GM21786 (cell line): ENCODE data around the gene PEX1.
"Not testable (repeated sequence)": the region's sequence is repeated elsewhere in the genome, so short reads cannot be mapped to it uniquely, and the experiment has no call there.

ENCODE experiments used
- ATAC-seq: cut with Tn5 transposase; IDR thresholded peaks from one replicate; pipeline ENCODE4 v1.9.1; 2021; ENCODE audit not compliant: unreplicated experiment

PEX1 gene

DNA sequence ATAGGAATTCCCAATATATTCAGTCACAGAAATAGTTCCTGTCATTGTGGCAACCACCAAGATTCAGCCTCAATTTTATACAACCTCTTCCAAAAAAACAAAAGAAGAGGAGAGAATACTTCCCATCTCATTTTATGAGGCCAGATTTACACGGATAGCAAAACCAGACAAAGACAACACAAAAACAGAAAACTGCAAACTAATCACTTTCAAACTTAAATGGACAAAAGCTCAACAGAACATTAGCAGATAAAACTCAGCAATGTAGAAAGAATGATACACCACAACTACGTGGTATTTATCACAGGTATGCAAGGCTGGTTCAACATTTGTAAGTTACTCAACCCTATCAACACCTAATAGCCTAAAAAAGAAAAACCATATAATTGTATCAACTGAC lies 22.0 kb downstream of the PEX1 start:
- ATAC-seq, result no peak

DNA sequence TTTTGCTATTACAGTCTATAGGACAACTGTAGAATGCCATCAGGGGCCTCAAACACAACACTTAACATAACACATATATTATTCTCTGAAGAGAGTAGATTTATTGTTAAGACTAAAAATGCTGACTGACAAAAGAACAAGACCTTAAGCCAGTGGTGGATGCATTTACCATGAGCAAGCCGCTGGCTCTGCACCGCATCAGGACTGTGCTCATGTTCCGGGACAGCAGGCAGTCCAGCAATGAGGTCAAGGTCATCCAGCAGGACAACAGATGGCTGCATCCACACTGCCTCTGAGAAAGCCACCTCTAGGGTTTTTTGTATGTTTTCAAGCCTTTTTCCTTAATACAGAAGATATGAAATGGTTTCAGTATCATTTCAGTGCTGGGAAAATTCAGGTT lies 23.8 kb downstream of the PEX1 start:
- ATAC-seq, result no peak

DNA sequence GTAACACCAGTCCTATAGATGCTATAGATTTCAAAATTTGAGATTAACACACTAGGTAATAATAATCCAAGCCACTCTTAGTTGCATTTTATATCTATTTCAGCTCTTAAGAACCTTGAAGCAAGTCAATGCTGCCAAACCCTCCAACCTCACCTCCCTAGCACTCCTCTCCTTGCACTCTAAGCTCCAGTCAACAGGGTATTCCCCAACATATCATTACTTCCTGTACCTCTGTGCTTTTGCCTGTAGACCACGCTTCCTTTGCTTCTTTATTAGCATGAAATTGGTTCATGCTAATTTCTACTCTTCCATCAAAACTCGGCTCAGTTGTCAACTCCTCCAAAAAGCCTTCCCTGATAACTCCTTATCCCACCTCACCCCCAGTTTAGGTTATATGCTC lies 24.6 kb downstream of the PEX1 start:
- ATAC-seq, result no peak

DNA sequence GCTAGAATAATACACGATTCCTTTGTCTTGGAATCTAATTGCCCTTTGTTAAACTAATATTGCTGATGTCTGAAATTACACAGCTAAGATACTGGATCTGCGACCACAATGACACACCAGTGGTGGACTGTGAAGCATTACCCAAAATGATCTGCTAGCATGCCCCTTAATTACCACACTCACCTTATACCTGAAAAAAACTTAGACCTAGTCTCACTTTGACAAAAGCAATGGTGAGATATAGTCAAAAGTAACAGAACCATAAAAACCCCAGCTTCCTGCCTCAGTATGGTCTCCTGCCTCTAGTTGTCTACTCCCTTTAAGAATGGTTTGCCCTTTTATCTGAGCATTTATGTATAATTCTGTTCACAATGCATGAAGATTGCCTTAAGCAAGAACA lies 29.8 kb downstream of the PEX1 start:
- no peak for ATAC-seq

DNA sequence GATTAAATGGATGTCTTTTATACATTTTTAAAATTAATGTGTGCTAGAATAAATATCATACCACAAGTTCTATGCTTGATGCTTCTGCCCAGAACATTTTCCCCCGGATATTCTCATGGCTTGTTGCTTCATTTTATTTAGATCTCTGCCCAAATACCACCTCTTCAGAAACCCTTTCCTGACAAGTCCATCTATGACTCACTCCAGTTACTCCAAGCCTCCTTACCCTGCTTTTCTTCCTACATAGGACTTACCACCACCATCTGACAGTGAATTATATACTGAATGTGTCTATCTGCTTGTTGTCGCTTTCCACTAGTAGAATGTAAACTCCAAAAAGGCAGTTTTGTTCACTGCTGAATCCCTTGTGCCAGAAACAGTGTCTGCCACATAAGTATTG lies 31.4 kb downstream of the PEX1 start:
- ATAC-seq, result no peak

DNA sequence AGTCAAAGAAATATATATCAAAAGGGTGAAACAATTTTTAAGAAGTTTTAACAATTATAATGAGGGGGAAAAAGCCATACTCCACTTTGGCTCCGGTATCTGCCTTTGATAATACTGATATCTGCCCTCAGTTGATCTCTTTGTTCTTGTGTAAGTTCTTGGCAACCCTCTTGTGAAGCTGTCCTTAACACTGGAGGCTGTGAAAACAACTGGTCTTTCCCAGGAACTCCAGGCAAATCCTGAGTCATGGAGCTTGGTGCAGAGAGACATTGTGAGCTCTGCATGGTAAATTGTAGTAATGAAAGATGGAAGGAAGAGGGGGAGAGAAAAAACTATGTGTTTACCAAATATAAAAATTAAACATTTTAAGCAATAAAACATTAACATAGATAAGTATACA lies 38.7 kb downstream of the PEX1 start:
- ATAC-seq, result no peak

DNA sequence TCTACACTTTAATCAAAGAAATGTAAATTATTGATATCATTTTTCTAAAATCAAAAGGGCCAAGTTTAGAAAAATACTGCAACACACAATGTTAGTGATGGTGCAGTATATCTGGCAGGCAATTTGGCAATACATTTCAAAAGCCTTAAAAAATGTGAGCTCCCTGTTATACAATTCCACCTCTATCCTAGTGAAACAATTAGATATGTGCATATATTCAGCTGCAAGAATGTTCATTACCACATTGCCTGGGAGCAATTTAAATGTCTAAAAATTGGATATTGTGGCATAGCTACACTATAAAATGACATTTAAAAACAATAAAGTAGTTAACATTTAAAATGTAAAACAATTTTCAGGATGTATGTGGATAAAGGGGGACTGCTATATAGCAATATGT lies 40.5 kb downstream of the PEX1 start:
- ATAC-seq, result no peak

DNA sequence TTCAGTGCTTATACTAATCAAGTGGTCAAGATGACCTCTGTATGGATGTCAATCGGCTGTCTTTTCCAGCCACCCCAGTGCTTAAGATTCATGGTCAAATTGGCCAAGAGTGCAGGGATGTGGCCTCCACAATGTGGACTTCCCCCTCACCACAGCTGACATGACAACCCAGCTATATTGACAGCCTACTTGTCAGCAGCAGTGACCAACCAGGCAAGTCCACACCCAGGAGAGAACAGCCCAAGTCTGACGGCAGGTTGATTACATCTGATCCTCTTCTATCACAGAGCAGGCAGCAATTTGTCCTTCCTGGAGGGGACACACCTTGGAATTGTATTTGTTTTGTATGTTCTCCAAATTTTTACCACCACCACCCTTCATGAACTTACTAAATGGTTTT lies 42.3 kb downstream of the PEX1 start:
- ATAC-seq, result no peak

DNA sequence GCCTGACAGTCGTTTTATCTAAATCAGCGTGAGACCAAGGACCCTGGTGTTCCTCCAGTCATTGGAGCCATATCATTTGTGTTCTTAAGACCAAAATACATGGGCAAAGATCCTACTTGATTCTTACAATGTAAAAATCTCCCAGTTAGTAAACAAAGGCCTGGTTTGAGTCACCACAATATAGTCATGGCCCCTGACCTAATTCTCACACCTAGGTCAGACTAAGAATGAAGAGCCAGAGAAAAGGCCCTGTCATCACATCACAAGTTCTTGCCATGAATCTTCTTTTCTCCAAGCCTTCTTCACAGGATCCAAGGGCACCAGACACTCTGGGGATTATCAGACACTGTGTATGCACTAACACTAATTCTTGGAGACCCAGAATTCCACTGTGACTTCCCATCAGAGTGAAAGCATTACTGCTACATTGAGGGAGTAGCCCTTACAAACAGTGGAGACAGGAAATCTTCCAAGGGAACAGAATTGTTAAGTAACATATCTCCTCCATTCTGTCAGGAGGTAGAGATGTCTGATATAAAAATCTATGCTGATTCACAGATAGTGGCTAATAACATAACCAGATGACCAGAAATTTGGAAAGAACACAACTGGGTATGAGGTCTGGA lies 42.9 kb downstream of the PEX1 start:
- no peak for ATAC-seq

DNA sequence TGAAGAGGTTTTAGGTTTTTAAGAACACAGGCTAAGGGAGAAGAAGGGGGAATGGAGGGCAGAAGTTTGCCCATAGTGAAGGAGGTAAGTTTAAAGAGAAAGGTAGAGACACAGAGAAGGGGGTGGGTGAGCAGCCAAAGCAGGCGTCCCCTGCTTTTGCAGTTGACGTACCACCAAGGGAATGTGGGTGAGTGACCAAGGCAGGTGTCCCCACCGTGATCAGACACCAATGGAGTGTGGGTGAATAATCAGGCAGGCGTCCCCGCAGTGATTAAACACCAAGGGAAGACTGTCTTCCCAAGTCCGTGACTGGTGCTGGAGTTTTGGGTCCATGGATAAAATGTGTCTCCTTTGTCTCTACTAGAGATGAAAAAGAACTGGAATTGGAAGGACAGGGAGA lies 44.1 kb downstream of the PEX1 start:
- not testable (repeated sequence) for ATAC-seq

DNA sequence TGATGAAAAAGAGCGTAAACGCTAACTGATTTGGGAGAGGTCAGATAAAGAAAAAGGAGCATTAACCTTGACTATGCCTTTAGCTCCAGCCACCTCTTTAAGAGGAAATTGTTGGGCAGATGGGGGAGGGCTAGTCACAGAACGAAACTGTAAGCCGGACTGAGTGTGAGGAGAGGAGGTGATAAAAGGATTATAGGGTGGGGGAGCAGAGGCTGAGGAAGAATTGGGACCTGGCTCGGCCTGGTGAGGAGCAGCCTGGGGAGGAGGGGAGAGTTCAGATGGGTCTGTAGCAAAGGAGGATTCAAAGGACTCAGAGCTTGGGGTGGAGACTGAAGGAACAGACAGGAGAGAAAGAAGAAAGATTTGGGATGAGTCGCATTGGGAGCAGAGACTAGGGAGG lies 44.7 kb downstream of the PEX1 start:
- ATAC-seq, result not testable (repeated sequence)

DNA sequence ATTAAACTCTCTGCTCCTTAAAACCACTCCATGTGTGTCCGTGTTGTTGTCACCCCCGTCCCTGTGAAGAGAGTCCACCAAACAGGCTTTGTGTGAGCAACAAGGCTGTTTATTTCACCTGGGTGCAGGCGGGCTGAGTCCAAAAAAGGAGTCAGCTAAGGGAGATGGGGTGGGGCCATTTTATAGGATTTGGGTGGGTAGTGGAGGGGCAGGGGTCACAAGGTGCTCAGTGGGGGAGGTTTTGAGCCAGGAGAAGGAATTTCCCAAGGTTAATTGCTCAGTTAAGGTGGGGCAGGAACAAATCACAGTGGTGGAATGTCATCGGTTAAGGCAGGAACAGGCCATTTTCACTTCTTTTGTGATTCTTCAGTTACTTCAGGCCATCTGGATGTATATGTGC lies 49.2 kb downstream of the PEX1 start:
- not testable (repeated sequence) for ATAC-seq

DNA sequence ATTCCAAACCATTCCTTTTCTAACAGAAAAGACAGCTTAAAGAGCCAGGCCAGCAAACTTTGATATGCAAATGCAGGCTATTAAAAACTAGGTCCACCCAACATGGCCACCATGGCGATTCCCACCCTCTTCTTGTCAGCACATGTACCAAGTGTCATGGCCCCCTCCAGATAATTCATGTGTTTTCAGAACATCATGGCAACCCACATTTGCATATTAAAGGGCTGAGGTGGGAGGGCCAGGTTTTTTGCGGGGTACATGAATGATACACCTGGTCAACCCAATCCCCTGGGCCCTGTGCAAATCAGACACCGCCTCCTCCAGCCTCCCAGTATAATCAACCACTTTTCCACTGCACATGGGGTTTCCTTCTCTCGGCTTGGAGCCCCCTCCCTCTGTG lies 49.6 kb downstream of the PEX1 start:
- ATAC-seq, result no peak

DNA sequence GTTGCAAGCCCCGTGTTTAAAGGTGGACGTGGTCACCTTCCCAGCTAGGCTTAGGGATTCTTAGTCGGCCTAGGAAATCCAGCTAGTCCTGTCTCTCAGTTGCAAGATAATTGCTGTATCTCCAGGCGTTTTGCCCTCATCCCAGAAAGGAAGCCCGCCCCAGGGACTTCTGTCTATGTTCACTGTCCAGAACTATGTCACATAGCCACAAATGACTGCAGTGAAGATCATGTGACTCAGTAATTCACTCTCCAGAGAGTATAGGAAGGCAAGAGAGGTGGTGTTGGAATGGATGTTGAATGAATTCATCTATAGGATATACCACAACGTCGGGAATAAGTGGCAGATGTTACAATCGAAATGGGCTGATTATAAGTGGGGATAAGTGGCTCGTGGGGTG lies 50.2 kb downstream of the PEX1 start:
- ATAC-seq, result no peak

DNA sequence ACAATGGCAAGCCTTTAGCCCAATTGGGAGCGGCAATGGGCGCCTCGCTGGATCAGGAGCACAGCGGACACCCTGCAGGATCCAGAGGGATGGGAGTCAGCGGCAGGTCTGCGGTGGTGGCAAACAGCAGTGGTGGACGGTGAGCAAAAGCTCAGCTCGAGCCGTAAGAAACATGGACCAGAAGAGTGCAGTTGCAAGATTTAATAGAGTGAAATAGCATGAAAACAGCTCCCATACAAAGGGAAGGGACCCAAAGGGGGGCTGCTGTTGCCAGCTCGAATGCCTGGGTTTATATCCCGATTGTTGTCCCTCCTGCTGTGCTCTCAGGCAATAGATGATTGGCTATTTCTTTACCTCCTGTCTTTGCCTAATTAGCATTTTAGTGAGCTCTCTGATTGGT lies 50.6 kb downstream of the PEX1 start, which contains the start of gene ERVW-1:
ERVW-1 (minus strand) TSS at position 266 of the 400 bp plus-strand sequence. CDS start 7,565 bp downstream, outside the sequence.
- ATAC-seq, result not testable (repeated sequence)

DNA sequence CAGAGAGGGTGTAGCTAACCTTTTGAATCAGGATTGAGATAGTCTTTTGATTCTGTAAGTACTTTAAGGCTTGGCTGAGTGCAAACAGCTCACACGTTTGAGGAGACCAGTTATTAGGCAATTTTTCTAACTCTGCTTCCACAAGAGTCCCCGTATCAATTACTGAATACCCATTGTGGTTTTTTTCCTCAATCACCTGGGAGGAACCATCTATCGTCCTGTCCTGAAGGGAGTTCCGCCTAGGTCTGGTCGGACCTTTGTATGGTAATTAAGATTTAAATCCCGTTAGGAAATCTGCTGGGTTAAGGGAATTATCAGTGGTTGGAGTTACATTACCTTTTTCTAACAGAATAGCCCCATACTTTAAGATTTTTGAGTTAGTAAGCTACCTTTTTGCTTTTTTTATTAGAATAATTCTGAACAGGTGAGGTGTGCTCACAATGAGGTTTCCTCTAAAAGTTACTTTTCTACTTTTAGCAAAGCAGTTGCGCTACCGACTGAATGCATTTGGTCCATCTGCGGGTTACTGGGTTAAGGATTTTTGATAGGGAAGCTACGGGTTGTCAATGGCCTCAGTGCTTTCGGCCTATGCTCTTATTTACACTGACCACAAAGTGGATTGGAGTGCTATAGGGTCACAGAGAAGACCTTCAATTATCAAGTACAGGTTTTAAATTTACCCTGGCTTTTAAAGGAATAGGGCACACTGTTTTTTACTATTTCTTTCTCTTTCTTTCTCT lies 52.3 kb downstream of the PEX1 start:
- not testable (repeated sequence) for ATAC-seq

DNA sequence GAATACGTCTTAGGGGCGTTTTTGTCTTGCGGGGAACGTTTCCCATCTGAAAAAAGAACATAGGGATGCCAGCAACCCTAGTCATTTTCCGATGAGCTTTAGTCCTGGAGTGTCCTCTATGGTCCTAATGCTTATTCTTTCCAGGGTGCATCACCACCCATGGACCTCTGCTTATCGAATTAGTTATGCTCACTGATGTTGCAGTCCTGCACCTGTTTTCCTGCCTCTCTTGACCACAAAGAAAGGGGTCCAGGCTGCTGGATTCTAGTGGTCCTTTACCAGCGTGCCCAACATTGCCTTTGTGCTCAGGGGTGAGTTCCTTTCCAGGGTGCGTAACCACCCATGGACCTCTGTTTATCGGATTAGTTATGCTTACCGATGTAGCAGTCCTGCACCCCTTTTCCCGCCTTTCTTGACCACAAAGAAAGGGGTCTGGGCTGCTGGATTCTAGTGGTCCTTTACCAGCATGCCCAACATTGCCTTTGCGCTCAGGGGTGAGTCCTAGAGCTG lies 53.0 kb downstream of the PEX1 start:
- ATAC-seq, result not testable (repeated sequence)

DNA sequence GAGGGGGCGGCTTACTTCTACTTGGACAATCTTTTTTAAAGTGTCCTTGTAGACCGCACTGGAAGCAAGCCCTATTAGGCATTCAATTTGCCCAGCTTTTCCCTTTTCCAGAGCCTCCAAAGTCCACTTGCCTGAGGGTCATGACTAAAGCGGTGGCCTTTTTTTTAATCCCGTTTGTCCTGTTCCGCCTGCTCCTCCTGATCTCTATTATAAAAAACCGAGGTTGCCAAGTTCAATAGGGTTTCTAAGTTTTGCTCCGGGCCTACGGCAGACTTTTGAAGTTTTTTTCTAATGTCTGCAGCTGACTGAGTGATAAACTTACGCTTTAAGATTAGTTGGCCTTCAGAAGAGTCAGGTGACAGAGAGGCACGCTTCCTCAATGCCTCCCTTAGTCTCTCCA lies 54.3 kb downstream of the PEX1 start:
- ATAC-seq, result not testable (repeated sequence)

DNA sequence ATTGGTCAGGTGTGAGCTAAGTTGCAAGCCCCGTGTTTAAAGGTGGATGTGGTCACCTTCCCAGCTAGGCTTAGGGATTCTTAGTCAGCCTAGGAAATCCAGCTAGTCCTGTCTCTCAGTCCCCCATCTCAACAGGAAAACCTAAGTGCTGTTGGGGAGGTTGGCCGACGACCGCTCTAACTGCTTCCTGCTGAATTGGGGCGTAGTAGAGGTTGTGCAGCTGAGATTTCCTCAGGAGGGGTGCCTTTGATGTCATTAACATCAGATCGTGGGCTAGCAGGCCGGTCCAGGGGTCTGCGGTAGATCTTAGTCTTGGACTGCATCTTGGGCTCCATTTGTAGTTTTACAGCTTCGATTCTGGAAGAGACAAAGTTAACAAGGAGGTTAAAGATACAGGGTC lies 59.7 kb downstream of the PEX1 start:
- ATAC-seq, result not testable (repeated sequence)

DNA sequence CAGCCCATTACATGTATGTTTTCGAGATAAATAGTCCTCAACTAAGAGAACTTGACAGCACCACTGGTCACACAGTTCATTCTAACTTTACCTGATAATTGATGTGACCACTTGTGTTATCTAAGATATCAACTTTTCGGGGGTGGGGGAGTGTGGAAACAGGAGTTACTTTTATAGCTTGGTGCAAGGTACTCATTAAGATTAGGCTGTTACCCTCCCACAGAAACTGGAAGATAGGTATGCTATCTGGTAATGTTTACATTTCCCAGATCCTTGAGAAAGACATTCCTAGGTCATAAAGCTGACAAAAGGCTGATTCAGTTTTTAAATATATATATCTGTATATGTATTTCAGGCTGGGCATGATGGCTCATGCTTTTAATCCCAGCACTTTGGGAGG lies 61.6 kb downstream of the PEX1 start:
- no peak for ATAC-seq

DNA sequence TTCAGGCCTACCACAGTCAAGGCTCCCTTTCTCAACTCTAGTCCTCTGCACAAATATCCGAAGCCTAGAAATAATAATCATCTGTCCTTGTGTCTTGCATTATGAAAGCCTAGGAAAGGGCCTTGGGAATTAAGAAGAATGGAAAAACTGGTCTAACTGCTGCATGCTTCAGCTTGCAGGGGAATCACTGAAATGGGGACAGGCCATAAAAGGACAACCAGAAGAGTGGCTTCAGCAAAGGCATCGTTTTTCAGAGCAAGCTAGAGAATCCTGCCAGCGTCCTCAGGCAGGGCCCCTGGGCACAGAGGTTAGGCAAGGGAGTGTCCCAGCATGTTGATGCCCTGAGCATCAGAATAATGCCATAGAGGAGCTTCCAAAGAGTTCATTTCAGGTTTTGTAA lies 63.8 kb downstream of the PEX1 start:
- no peak for ATAC-seq

DNA sequence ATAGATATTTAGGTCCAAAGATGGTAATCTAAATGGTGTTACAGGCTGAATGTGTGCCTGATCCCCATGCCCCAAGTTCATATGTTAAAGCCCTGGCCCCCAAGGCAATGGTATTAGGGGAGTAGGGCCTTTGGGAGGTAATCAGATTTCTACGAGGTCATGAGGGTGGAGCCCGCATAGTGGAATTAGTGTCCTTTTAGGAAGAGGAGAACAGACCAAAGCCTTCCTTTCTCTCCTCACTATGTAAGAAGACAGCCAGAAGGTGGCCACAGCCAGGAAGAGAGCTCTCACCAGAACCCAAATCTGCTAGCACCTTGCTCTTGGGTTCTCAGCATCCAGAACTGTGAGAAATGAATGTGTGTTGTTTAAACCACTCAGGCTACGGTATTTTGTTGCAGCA lies 65.8 kb downstream of the PEX1 start:
- ATAC-seq, result no peak
